Thyroid gland (tissue), 4 donors: Measurements from ENCODE around the gene ANKRD37. TPM values are rescaled to one million over a fixed set of nuclear protein-coding genes. Genes with fewer than 3 reads are reported as not detected.

Experiments
- DNase-seq, 2 donors: peaks; one replicate each; pipeline ENCODE4 v3.0.0-alpha.2; 2019
- H3K27ac ChIP-seq, 3 donors: fragments of 200-600 bp; sonication (generic); 1 replicate in 2 of 3; 2 replicates in 1 of 3; pipeline ENCODE4 v1.5.1; 2016 to 2019; ENCODE audit warnings: mild to moderate bottlenecking in 1 of 3, moderate library complexity in 1 of 3
- H3K27me3 ChIP-seq: fragments of 200-600 bp; sonication (generic); one replicate; pipeline ENCODE4 v1.5.1; 2019
- H3K36me3 ChIP-seq, 2 donors: fragments of 200-600 bp; sonication (generic); one replicate each; pipeline ENCODE4 v1.5.1; 2016 to 2019
- H3K4me1 ChIP-seq, 2 donors: fragments of 200-600 bp; sonication (generic); one replicate each; pipeline ENCODE4 v1.5.1; 2017 to 2019
- H3K4me3 ChIP-seq, 3 donors: fragments of 200-600 bp; sonication (generic); replicated peaks in 1 of 3; 1 replicate in 2 of 3; 2 replicates in 1 of 3; pipeline ENCODE4 v1.5.1; 2016; ENCODE audit warnings: mild to moderate bottlenecking in 1 of 3
- H3K9me3 ChIP-seq: fragments of 200-600 bp; sonication (generic); one replicate; pipeline ENCODE4 v1.5.1; 2017
- CTCF ChIP-seq, 6 experiments: fragments of 200-600 bp in 3 of 6; fragments of 450-650 bp in 3 of 6; sonication (generic) in 3 of 6; IDR thresholded peaks; one replicate each; pipeline ENCODE4 v1.5.1; 2016 to 2019; ENCODE audit warnings: antibody characterized with exemption in 6 of 6, mild to moderate bottlenecking in 2 of 6, inconsistent platforms in 1 of 6, moderate library complexity in 1 of 6
- POLR2A ChIP-seq, 2 donors: fragments of 450-650 bp; IDR thresholded peaks; one replicate each; pipeline ENCODE4 v1.6.1; 2017; ENCODE audit warnings: antibody characterized with exemption in 2 of 2, mild to moderate bottlenecking in 2 of 2, moderate library complexity in 1 of 2
- WGBS, 2 donors: methylation state at CpG; one replicate each; pipeline ENCODE4 v1.1.5; 2017; 5-methylcytosine and 5-hydroxymethylcytosine counted together
- intact Hi-C: fragments of 100-400 bp; cut with DNase I; formaldehyde crosslinking; loops from one replicate; pipeline ENCODE4 v1.15.1; 2023
- total RNA-seq, 4 donors: library from RNA; depleted of rRNA; stranded (reverse); fragments of >200 nt; gene quantifications; one replicate each; pipeline ENCODE4 v1.2.3, GENCODE V29; 2016

ANKRD37 gene
- total RNA-seq, 4 donors from 2014 or later, result 3.8 to 17.1 (median 9.8) TPM

GRCh38 chr4:185411849-185412248, 15.2 kb downstream of the ANKRD37 start:
- WGBS, 2 donors, result 81 to 86% methylated on average over 5 of the region's 5 CpGs
- peak overlapping the region in 1 of 3 donors; percentile 25 for H3K27ac ChIP-seq
- DNase-seq, result no peak
- H3K36me3 ChIP-seq, result peaks cover 0 to 15% of the 10 kb centered on the region in 2 donors
- intact Hi-C loops, result no loop called here
- no peak overlapping the region for H3K4me3 ChIP-seq
- peaks cover 6 to 10% of the 10 kb centered on the region in 2 donors for H3K4me1 ChIP-seq
- TF ChIP-seq POLR2A (IDR thresholded peaks at IDR 0.05), result no peak
- TF ChIP-seq CTCF (IDR thresholded peaks at IDR 0.05), result no peak
- H3K27me3 ChIP-seq, result no peaks in the 10 kb centered on the region
- H3K9me3 ChIP-seq, result no peaks in the 10 kb centered on the region

GRCh38 chr4:185412412-185412811, 15.8 kb downstream of the ANKRD37 start:
- intact Hi-C loops, result no loop called here
- TF ChIP-seq CTCF (IDR thresholded peaks at IDR 0.05), result no peak
- TF ChIP-seq POLR2A (IDR thresholded peaks at IDR 0.05), result no peak
- 84 to 89% methylated on average over 5 of the region's 5 CpGs for WGBS, 2 donors
- DNase-seq, result no peak
- Histone ChIP-seq H3K36me3 (peaks cover 0 to 20% of the 10 kb centered on the region in 2 donors), H3K4me1 (peaks cover 6 to 10% of the 10 kb centered on the region in 2 donors), H3K27me3 (no peaks in the 10 kb centered on the region), H3K4me3 (no peak overlapping the region), H3K27ac (peak overlapping the region in 1 of 3 donors; percentile 25), H3K9me3 (no peaks in the 10 kb centered on the region)

GRCh38 chr4:185416955-185417354, 20.3 kb downstream of the ANKRD37 start:
- intact Hi-C loops, result no loop called here

GRCh38 chr4:185421366-185422124, 24.9 kb downstream of the ANKRD37 start:
- Histone ChIP-seq H3K9me3 (no peaks in the 10 kb centered on the region), H3K4me3 (no peak overlapping the region), H3K4me1 (peaks cover 18 to 37% of the 10 kb centered on the region in 2 donors), H3K27me3 (no peaks in the 10 kb centered on the region), H3K27ac (no peak overlapping the region), H3K36me3 (peaks cover 0 to 16% of the 10 kb centered on the region in 2 donors)
- DNase-seq, result no peak
- intact Hi-C loops, result no loop called here
- no peak for TF ChIP-seq POLR2A (IDR thresholded peaks at IDR 0.05)
- no peak for TF ChIP-seq CTCF (IDR thresholded peaks at IDR 0.05)
- WGBS, 2 donors, result 20 to 57% methylated on average over 2 of the region's 2 CpGs

More at GRCh38 chr4:185416955-185417354, 20.3 kb downstream of the ANKRD37 start:
- Histone ChIP-seq H3K4me1 (peaks cover 14 to 21% of the 10 kb centered on the region in 2 donors), H3K36me3 (peaks cover 0 to 28% of the 10 kb centered on the region in 2 donors), H3K4me3 (no peak overlapping the region), H3K9me3 (no peaks in the 10 kb centered on the region), H3K27ac (no peak overlapping the region), H3K27me3 (no peaks in the 10 kb centered on the region)
- no peak for DNase-seq
- TF ChIP-seq CTCF (IDR thresholded peaks at IDR 0.05) (no peak), POLR2A (IDR thresholded peaks at IDR 0.05) (no peak)

- DNase-seq, result peak in 1 of 2 donors; percentile 2
- H3K36me3 ChIP-seq, result no peaks in the 10 kb centered on the region
- TF ChIP-seq POLR2A (IDR thresholded peaks at IDR 0.05), result no peak
- TF ChIP-seq CTCF (IDR thresholded peaks at IDR 0.05), result no peak
- peak overlapping the region; percentile 90 to 99 (median 98) for H3K27ac ChIP-seq
- peak overlapping the region; percentile 38 to 94 (median 94) for H3K4me3 ChIP-seq
- H3K4me1 ChIP-seq, result peaks cover 18 to 37% of the 10 kb centered on the region in 2 donors
- intact Hi-C loops, result no loop called here
- no peaks in the 10 kb centered on the region for H3K27me3 ChIP-seq
- WGBS, 2 donors, result 14 to 18% methylated on average over 11 to 12 of the region's 13 CpGs
- H3K9me3 ChIP-seq, result no peaks in the 10 kb centered on the region
Observed at GRCh38 chr4:185424905-185425646, 28.4 kb downstream of the ANKRD37 start.
